Endothelial cell of umbilical vein (primary cell): Measurements from ENCODE around the gene MAPKBP1. TPM values are rescaled to one million over a fixed set of nuclear protein-coding genes. Genes with fewer than 3 reads are reported as not detected.

Source experiments
- BruUV-seq: library from RNA; stranded (reverse); fragments of 400-500 nt; replicated peaks from 2 replicates; lab custom pipeline; 2021; lab: Mats Ljungman, UMichigan
- CTCF ChIA-PET: fragments of 300-600, 350-600 bp; sonication (Branson Sonifier 250); formaldehyde crosslinking; loops from one replicate; lab custom pipeline; 2021; ENCODE audit warnings: antibody characterized with exemption, inconsistent platforms; lab: Charles Lee
- POLR2A ChIA-PET: fragments of 300-600, 350-600 bp; sonication (Branson Sonifier 250); formaldehyde crosslinking; loops from one replicate; lab custom pipeline; 2021; ENCODE audit warnings: antibody characterized with exemption, inconsistent platforms; lab: Charles Lee
- DNase-seq: peaks from one replicate; pipeline ENCODE4 v3.0.0-alpha.2; 2011; ENCODE audit warnings: low read depth, low spot score
- FAIRE-seq: peaks from 2 replicates; lab custom pipeline; 2011; peaks lifted over from hg19 to GRCh38; lab: Jason Lieb, UNC
- H2AFZ ChIP-seq: 2 replicates; pipeline ENCODE4 v1.6.0; 2012; ENCODE audit warnings: low read depth, low read length, control low read depth, inconsistent platforms
- H3K27ac ChIP-seq: 2 replicates; pipeline ENCODE4 v1.5.1; 2011; ENCODE audit warnings: low read depth, mild to moderate bottlenecking, control low read depth, low read length, moderate library complexity; ENCODE audit not compliant: insufficient read depth
- H3K27me3 ChIP-seq, 2 experiments: 2 replicates each; pipeline versions ENCODE4 v1.6.0 to v1.6.1; 2011; ENCODE audit warnings: low read length in 2 of 2, mixed read lengths in 1 of 2; ENCODE audit not compliant: control insufficient read depth in 2 of 2, insufficient read depth in 2 of 2
- H3K36me3 ChIP-seq, 2 experiments: 2 replicates in 1 of 2; 3 replicates in 1 of 2; pipeline ENCODE4 v1.5.1; 2011; ENCODE audit warnings: low read length in 2 of 2, mild to moderate bottlenecking in 1 of 2, moderate library complexity in 1 of 2; ENCODE audit not compliant: control insufficient read depth in 2 of 2, insufficient read depth in 2 of 2; ENCODE audit errors: extremely low read depth in 1 of 2
- H3K4me1 ChIP-seq: 3 replicates; pipeline ENCODE4 v1.5.1; 2011; ENCODE audit warnings: mild to moderate bottlenecking, low read length; ENCODE audit not compliant: control insufficient read depth, insufficient read depth; ENCODE audit errors: extremely low read depth
- H3K4me2 ChIP-seq: 2 replicates; pipeline ENCODE4 v1.6.1; 2011; ENCODE audit warnings: low read length, control low read depth, mixed read lengths; ENCODE audit not compliant: insufficient read depth
- H3K4me3 ChIP-seq, 3 experiments: fragments of 200-600 bp in 1 of 3; sonication (generic), shearing (Covaris generic) in 1 of 3; replicated peaks in 1 of 3; 2 replicates each; pipeline ENCODE4 v1.5.1; 2011 to 2016; ENCODE audit warnings: control low read depth in 3 of 3, low read length in 3 of 3, mild to moderate bottlenecking in 2 of 3, inconsistent platforms in 1 of 3, low read depth in 1 of 3, moderate library complexity in 1 of 3; ENCODE audit not compliant: insufficient read depth in 1 of 3
- H3K79me2 ChIP-seq: 2 replicates; pipeline ENCODE4 v1.6.0; 2012; ENCODE audit warnings: low read length, inconsistent platforms; ENCODE audit not compliant: control insufficient read depth, insufficient read depth
- H3K9ac ChIP-seq: replicated peaks from 2 replicates; pipeline ENCODE3; 2011; ENCODE audit warnings: low read length, control low read depth; ENCODE audit not compliant: insufficient read depth; ENCODE audit errors: extremely low read depth
- H3K9me1 ChIP-seq: replicated peaks from 3 replicates; pipeline ENCODE4 v1.6.0; 2011; ENCODE audit warnings: mild to moderate bottlenecking, low read length; ENCODE audit not compliant: control insufficient read depth, insufficient read depth; ENCODE audit errors: extremely low read depth
- H3K9me3 ChIP-seq: replicated peaks from 2 replicates; pipeline ENCODE4 v1.5.1; 2012; ENCODE audit warnings: low read length, inconsistent platforms; ENCODE audit not compliant: control insufficient read depth, insufficient read depth
- H4K20me1 ChIP-seq: replicated peaks from 2 replicates; pipeline ENCODE3; 2011; ENCODE audit warnings: mild to moderate bottlenecking, low read length; ENCODE audit not compliant: control insufficient read depth, insufficient read depth; ENCODE audit errors: extremely low read depth
- EZH2 ChIP-seq: IDR thresholded peaks from 2 replicates; pipeline ENCODE4 v1.6.1; 2012; ENCODE audit warnings: borderline replicate concordance, low read depth, mild to moderate bottlenecking, moderate library complexity, low read length, inconsistent platforms; ENCODE audit not compliant: severe bottlenecking
- FOS ChIP-seq: IDR thresholded peaks from 2 replicates; pipeline ENCODE4 v1.6.1; 2011; ENCODE audit warnings: mild to moderate bottlenecking, low read length, moderate library complexity, borderline replicate concordance; ENCODE audit not compliant: insufficient read depth
- GATA2 ChIP-seq: IDR thresholded peaks from 2 replicates; pipeline ENCODE4 v1.7.0; 2011; ENCODE audit warnings: low read depth, mild to moderate bottlenecking, moderate library complexity, mixed read lengths, low read length; ENCODE audit not compliant: insufficient read length, insufficient read depth
- JUN ChIP-seq: IDR thresholded peaks from 2 replicates; pipeline ENCODE4 v1.6.1; 2011; ENCODE audit warnings: borderline replicate concordance, low read depth; ENCODE audit not compliant: insufficient read length, insufficient read depth
- MYC ChIP-seq: IDR thresholded peaks from one replicate; pipeline ENCODE4 v1.6.1; 2011; ENCODE audit warnings: mild to moderate bottlenecking, low read depth, low read length
- POLR2A ChIP-seq: IDR thresholded peaks from 2 replicates; pipeline ENCODE4 v1.6.1; 2012; ENCODE audit warnings: low read depth, mild to moderate bottlenecking, control low read depth, low read length
- POLR2AphosphoS5 ChIP-seq: IDR thresholded peaks from 2 replicates; pipeline ENCODE4 v1.6.1; 2012; ENCODE audit warnings: low read depth, mild to moderate bottlenecking, control low read depth, low read length, moderate library complexity; ENCODE audit not compliant: insufficient read depth
- dilution Hi-C: fragments of 300-500 bp; cut with MboI; formaldehyde crosslinking; loops from one replicate; pipeline ENCODE4 v1.15.0; 2019; ENCODE audit warnings: low sequenced_read_pairs; ENCODE audit not compliant: extremely low pct_ligation_motif_present
- intact Hi-C: fragments of 100-400 bp; cut with micrococcal nuclease; formaldehyde crosslinking; loops from one replicate; pipeline ENCODE4 v1.10.0; 2022
- polyA plus RNA-seq, 4 experiments: library from polyadenylated mRNA; depleted of rRNA in 3 of 4; stranded (reverse) in 3 of 4; unstranded in 1 of 4; fragments of >200 nt; gene quantifications; 2 replicates each; pipeline versions ENCODE4 v1.2.1 to v1.2.3, GENCODE V29; 2011 to 2012; ENCODE audit warnings: missing spikeins in 1 of 4
- total RNA-seq: library from RNA; stranded (reverse); gene quantifications from 2 replicates; pipeline ENCODE4 v1.2.3, GENCODE V29; 2021
- TF ChIP-seq, protein P1 (sequence below): IDR thresholded peaks from 2 replicates; pipeline ENCODE4 v1.6.1; 2011; ENCODE audit not compliant: insufficient read depth, insufficient read length
- TF ChIP-seq, protein P2 (sequence below), 2 donors: IDR thresholded peaks; 1 replicate in 1 of 2; 2 replicates in 1 of 2; pipeline ENCODE4 v1.5.1; 2011; ENCODE audit warnings: low read length in 2 of 2, mild to moderate bottlenecking in 2 of 2, moderate library complexity in 2 of 2, control low read depth in 1 of 2, inconsistent platforms in 1 of 2, low read depth in 1 of 2; ENCODE audit not compliant: insufficient read depth in 1 of 2; ENCODE audit errors: extremely low read depth in 1 of 2

The MAPKBP1 gene
- total and polyA plus RNA-seq, 2 donors (not counting 3 experiments of a cell fraction or from before 2014, with no cell fraction given): 12.3 to 55.8 TPM

DNA sequence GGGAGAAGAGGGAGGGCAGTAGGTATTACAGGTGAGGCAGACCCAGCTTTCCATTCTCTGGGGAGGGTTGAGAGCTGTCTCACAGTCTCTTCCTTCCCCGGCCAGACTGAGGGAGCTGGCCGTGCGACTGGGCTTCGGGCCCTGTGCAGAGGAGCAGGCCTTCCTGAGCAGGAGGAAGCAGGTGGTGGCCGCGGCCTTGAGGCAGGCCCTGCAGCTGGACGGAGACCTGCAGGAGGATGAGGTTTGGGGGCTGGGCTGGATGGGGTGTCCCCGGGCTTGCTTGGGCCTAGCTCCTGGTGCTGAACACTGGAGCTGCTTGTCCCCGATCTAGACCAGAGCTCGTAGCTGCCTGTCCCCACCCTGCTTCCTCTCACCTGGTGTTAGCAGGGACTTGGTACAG is 69.3 kb downstream of the MAPKBP1 start:
- POLR2A ChIA-PET: no interaction called here
- H3K9me1 ChIP-seq: no peaks in the 10 kb centered on the region
- TF ChIP-seq POLR2A: no peak
- no peak for TF ChIP-seq POLR2AphosphoS5
- no peak for TF ChIP-seq EZH2
- no peak for TF ChIP-seq FOS
- TF ChIP-seq, protein P1, sequence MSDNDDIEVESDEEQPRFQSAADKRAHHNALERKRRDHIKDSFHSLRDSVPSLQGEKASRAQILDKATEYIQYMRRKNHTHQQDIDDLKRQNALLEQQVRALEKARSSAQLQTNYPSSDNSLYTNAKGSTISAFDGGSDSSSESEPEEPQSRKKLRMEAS: no peak
- no peak for TF ChIP-seq MYC
- TF ChIP-seq, protein P2, sequence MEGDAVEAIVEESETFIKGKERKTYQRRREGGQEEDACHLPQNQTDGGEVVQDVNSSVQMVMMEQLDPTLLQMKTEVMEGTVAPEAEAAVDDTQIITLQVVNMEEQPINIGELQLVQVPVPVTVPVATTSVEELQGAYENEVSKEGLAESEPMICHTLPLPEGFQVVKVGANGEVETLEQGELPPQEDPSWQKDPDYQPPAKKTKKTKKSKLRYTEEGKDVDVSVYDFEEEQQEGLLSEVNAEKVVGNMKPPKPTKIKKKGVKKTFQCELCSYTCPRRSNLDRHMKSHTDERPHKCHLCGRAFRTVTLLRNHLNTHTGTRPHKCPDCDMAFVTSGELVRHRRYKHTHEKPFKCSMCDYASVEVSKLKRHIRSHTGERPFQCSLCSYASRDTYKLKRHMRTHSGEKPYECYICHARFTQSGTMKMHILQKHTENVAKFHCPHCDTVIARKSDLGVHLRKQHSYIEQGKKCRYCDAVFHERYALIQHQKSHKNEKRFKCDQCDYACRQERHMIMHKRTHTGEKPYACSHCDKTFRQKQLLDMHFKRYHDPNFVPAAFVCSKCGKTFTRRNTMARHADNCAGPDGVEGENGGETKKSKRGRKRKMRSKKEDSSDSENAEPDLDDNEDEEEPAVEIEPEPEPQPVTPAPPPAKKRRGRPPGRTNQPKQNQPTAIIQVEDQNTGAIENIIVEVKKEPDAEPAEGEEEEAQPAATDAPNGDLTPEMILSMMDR (IDR thresholded peaks at IDR 0.05; ENCODE audit: extremely low read depth in 1 of 2, insufficient read depth in 1 of 2, low read depth in 1 of 2, low read length in 2 of 2): no peak
- no peak for TF ChIP-seq JUN
- TF ChIP-seq GATA2: no peak
- H3K36me3 ChIP-seq: peaks cover 4 to 21% of the 10 kb centered on the region in 2 experiments
- dilution Hi-C loops (no loop called here), intact Hi-C loops (no loop called here)
- no peak overlapping the region for H3K4me3 ChIP-seq
- H3K9ac ChIP-seq: no peak overlapping the region
- H3K79me2 ChIP-seq: no peaks in the 10 kb centered on the region
- H3K4me1 ChIP-seq: no peaks in the 10 kb centered on the region
- no peaks in the 10 kb centered on the region for H3K9me3 ChIP-seq
- no peak overlapping the region for H3K27ac ChIP-seq
- DNase-seq (no peak), FAIRE-seq (no peak)
- no peaks in the 10 kb centered on the region for H3K27me3 ChIP-seq
- no TSS peak for BruUV-seq
- CTCF ChIA-PET: interaction anchor here (0.9 to 1.6 kb wide), 2 partner anchors 15 to 27 kb away, joined by 3 read pairs; no protein-coding TSS in a partner anchor
- H4K20me1 ChIP-seq: no peaks in the 10 kb centered on the region
- no peak overlapping the region for H3K4me2 ChIP-seq
- no peak overlapping the region for H2AFZ ChIP-seq
